Dermis blood vessel endothelial cell (primary cell): ENCODE measurements around the gene RDH16. TPM values are rescaled to one million over a fixed set of nuclear protein-coding genes. Genes with fewer than 3 reads are reported as not detected.
"Not testable (repeated sequence)": the region's sequence is repeated elsewhere in the genome, so short reads cannot be mapped to it uniquely, and the experiment has no call there.

Experiments used
- DNase-seq: peaks from one replicate; pipeline ENCODE4 v3.0.0; 2010
- total RNA-seq: library from RNA; depleted of rRNA; stranded (reverse); fragments of >200 nt; gene quantifications from 2 replicates; pipeline ENCODE4 v1.2.3, GENCODE V29; 2014

RDH16 gene
- total RNA-seq, 1 donor from 2014 or later = 0.17 TPM

- DNase-seq = peak; percentile 50
Observed at GRCh38 chr12:56988207-56988739, 30.9 kb upstream of the RDH16 start.

- DNase-seq = peak; percentile 78
Observed at GRCh38 chr12:56987551-56988053, 30.2 kb upstream of the RDH16 start.

- DNase-seq = no peak
Observed at GRCh38 chr12:56987011-56987410, 29.6 kb upstream of the RDH16 start.

GRCh38 chr12:56985714-56986113, 28.3 kb upstream of the RDH16 start:
- peak; percentile 20 for DNase-seq

GRCh38 chr12:56983386-56983785, 26.0 kb upstream of the RDH16 start:
- no peak for DNase-seq

- not testable (repeated sequence) for DNase-seq
Observed at GRCh38 chr12:56982578-56983236, 25.3 kb upstream of the RDH16 start.

GRCh38 chr12:56980941-56981530, 23.6 kb upstream of the RDH16 start:
- DNase-seq = no peak

- DNase-seq = no peak
Observed at GRCh38 chr12:56980268-56980667, 22.9 kb upstream of the RDH16 start.

GRCh38 chr12:56979628-56980027, 22.2 kb upstream of the RDH16 start:
- no peak for DNase-seq

GRCh38 chr12:56978397-56979138, 21.2 kb upstream of the RDH16 start:
- DNase-seq = no peak

- DNase-seq = not testable (repeated sequence)
Observed at GRCh38 chr12:56977361-56977760, 20.0 kb upstream of the RDH16 start.

- DNase-seq = not testable (repeated sequence)
Observed at GRCh38 chr12:56974224-56974623, 16.8 kb upstream of the RDH16 start.

GRCh38 chr12:56968910-56969309, 11.5 kb upstream of the RDH16 start:
- not testable (repeated sequence) for DNase-seq

GRCh38 chr12:56965997-56966642, 8.7 kb upstream of the RDH16 start:
- not testable (repeated sequence) for DNase-seq

GRCh38 chr12:56965124-56965523, 7.7 kb upstream of the RDH16 start:
- not testable (repeated sequence) for DNase-seq

- DNase-seq = not testable (repeated sequence)
Observed at GRCh38 chr12:56963557-56963956, 6.1 kb upstream of the RDH16 start.

GRCh38 chr12:56962247-56962646, 4.8 kb upstream of the RDH16 start:
- DNase-seq = not testable (repeated sequence)

- DNase-seq = no peak
Observed at GRCh38 chr12:56958422-56958821, 1.0 kb upstream of the RDH16 start.

GRCh38 chr12:56955631-56956256, 1.7 kb downstream of the RDH16 start:
- DNase-seq = no peak

- DNase-seq = no peak
Observed at GRCh38 chr12:56954958-56955355, 2.5 kb downstream of the RDH16 start.

- DNase-seq = no peak
Observed at GRCh38 chr12:56954057-56954957, 3.1 kb downstream of the RDH16 start.
